Measurements from ENCODE around the gene SLC24A3.
"Not testable (repeated sequence)": the region's sequence is repeated elsewhere in the genome, so short reads cannot be mapped to it uniquely, and the experiment has no call there.

SLC24A3 gene

GRCh38 chr20:19747903-19748302 lies 535.5 kb downstream of the SLC24A3 start:
- no peak for TF ChIP-seq ZFX (IDR thresholded peaks at IDR 0.05; ENCODE audit: borderline replicate concordance)
- TF ChIP-seq, protein P1, sequence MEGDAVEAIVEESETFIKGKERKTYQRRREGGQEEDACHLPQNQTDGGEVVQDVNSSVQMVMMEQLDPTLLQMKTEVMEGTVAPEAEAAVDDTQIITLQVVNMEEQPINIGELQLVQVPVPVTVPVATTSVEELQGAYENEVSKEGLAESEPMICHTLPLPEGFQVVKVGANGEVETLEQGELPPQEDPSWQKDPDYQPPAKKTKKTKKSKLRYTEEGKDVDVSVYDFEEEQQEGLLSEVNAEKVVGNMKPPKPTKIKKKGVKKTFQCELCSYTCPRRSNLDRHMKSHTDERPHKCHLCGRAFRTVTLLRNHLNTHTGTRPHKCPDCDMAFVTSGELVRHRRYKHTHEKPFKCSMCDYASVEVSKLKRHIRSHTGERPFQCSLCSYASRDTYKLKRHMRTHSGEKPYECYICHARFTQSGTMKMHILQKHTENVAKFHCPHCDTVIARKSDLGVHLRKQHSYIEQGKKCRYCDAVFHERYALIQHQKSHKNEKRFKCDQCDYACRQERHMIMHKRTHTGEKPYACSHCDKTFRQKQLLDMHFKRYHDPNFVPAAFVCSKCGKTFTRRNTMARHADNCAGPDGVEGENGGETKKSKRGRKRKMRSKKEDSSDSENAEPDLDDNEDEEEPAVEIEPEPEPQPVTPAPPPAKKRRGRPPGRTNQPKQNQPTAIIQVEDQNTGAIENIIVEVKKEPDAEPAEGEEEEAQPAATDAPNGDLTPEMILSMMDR (IDR thresholded peaks at IDR 0.05): no peak
- H3K27ac ChIP-seq: no peak overlapping the region

DNA sequence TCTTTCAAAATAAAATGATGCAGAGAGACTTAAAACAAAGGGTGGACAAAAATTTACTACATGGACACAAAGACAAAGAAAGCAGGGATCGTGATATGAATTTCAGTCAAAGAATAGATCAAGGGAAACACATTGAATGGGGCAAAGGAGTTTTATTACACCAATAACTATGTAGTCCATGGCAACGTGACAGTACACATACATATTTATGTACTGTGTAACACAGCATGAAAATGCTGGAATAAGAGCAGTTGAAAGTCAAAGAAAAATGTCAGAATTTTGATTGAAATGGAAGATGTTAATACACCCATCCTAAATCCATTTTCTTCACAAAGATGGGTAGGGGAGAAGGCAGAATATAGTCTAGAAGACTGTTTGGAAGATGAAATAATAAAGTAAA lies 536.2 kb downstream of the SLC24A3 start:
- TF ChIP-seq, protein P1 (IDR thresholded peaks at IDR 0.05): no peak
- no peak for TF ChIP-seq ZFX (IDR thresholded peaks at IDR 0.05; ENCODE audit: borderline replicate concordance)

DNA sequence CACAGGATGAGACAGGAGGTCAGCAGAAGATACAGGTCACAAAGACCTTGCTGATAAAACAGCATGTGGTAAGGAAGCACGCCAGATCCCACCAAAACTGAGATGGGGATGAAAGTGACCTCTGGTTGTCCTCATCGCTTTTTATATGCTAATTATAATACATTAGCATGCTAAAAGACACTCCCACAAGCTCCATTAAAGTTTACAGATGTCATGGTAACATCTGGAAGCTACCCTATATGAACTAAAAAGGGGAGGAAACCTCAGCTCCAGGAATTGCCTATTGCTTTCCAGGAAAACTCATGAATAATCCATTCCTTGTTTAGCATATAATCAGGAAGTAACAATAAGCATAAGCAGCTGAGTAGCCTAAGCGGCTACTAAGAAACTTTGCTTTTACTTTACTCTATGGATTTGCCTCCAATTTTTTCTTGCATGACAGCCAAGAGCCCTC lies 537.2 kb downstream of the SLC24A3 start:
- H3K27ac ChIP-seq: no peak overlapping the region
- TF ChIP-seq ZFX (IDR thresholded peaks at IDR 0.05; ENCODE audit: borderline replicate concordance): no peak
- TF ChIP-seq, protein P1 (IDR thresholded peaks at IDR 0.05): no peak

More for the DNA sequence above, 536.2 kb downstream of the SLC24A3 start:
- H3K27ac ChIP-seq: no peak overlapping the region

DNA sequence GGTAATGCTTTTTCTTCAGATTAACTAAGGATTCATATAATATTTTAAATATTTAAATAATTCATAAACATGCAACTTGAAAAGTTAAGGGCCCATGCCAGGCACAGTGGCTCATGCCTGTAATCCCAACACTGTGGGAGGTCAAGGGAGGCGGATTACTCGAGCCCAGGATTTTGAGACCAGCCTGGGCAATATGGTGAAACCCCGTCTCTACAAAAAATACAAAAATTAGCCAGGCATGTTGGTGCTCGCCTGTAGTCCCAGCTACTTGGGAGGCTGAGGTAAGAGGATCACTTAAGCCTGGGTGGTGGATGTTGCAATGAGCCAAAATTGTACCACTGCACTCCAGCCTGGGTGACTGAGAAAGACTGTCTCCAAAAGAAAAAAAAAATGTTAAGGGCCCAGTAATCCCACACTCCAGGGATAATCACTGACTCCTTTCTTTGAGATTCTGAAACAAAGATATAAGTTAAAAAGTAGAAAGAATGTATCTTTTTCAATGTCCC lies 537.7 kb downstream of the SLC24A3 start:
- no peak for TF ChIP-seq ZFX (IDR thresholded peaks at IDR 0.05; ENCODE audit: borderline replicate concordance)
- TF ChIP-seq, protein P1 (IDR thresholded peaks at IDR 0.05): no peak
- no peak overlapping the region for H3K27ac ChIP-seq

GRCh38 chr20:19750907-19751636 lies 538.6 kb downstream of the SLC24A3 start:
- TF ChIP-seq, protein P1 (IDR thresholded peaks at IDR 0.05): no peak
- TF ChIP-seq ZFX (IDR thresholded peaks at IDR 0.05; ENCODE audit: borderline replicate concordance): no peak
- no peak overlapping the region for H3K27ac ChIP-seq

- H3K27ac ChIP-seq: not testable (repeated sequence)
Observed at GRCh38 chr20:19754201-19754600, 541.8 kb downstream of the SLC24A3 start.

GRCh38 chr20:19756761-19757486 lies 544.5 kb downstream of the SLC24A3 start:
- TF ChIP-seq ZFX (IDR thresholded peaks at IDR 0.05; ENCODE audit: borderline replicate concordance): no peak
- TF ChIP-seq, protein P1 (IDR thresholded peaks at IDR 0.05): no peak
- H3K27ac ChIP-seq: peak overlapping the region; percentile 20; the same call in 1 of the 2 replicates
